Measurements from ENCODE around the gene PPARD.

The PPARD gene

DNA sequence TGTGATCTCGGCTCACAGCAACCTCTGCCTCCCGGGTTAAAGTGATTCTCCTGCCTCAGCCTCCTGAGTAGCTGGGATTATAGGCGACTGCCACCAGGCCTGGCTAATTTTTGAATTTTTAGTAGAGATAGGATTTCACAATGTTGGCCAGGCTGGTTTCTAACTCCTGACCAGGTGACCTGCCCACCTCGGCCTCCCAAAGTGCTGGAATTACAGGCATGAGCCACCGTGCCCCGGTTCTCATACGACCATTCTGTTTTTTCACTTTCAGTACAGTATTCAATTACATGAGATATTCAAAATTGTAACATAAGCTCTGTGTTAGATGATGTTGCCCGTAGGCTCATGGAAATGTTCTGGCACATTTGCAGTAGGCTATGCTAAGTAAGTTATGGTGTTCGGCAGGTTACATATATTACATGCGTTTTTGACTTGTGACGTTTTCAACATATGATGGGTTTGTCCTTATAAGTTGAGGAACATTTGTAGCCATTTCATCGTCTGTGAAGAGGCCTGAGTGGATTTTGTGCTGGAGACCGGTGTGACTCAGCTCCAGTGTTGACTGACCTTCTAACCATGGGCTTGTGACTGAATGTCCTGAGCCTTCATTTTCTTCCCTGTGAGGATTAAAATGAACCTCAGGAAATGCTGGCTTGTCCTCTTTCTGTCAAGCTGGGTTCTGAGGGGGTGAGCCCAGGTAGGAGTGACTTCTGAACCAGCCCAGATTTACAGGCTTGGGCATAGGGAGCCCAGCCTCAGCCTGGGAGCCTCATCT, 12.2 kb downstream of the PPARD start:
- Mint-ChIP-seq H3K36me3 (ENCODE audit: low read depth) (peaks cover 100% of the 10 kb centered on the region), H3K27ac (no peak overlapping the region), H3K4me3 (no peak overlapping the region), H3K4me1 (ENCODE audit: low read depth) (peaks cover 70% of the 10 kb centered on the region), H3K9me3 (no peaks in the 10 kb centered on the region), H3K27me3 (no peaks in the 10 kb centered on the region)
- intact Hi-C loops (cut with micrococcal nuclease): loop anchor here (5.0 kb wide), 1 partner anchor 38 kb away; no protein-coding TSS in a partner anchor

DNA sequence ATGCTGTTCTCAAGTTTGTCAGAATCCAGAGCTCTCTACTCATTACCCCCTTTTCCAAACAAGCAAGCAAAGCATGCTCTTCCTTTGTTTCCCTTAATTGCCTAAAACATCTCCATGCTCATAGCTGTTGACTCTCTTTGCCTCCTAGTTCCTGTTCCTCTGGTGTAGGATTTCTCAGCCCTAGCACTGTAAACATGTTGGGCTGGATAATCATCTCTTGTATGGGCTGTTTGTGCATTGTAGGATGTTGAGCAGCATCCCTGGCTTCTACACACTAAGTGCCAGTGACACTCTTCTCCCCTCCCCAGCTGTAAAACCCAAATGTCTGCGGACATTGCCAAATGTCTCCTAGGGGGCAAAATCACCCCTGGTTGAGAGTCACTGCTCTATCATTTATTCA, 14.0 kb downstream of the PPARD start:
- Mint-ChIP-seq H3K4me1 (ENCODE audit: low read depth) (peaks cover 78% of the 10 kb centered on the region), H3K36me3 (ENCODE audit: low read depth) (peaks cover 94% of the 10 kb centered on the region), H3K9me3 (no peaks in the 10 kb centered on the region), H3K4me3 (no peak overlapping the region), H3K27ac (no peak overlapping the region), H3K27me3 (no peaks in the 10 kb centered on the region)
- intact Hi-C loops (cut with micrococcal nuclease): loop anchor here (5.0 kb wide), 1 partner anchor 36 kb away; no protein-coding TSS in a partner anchor

DNA sequence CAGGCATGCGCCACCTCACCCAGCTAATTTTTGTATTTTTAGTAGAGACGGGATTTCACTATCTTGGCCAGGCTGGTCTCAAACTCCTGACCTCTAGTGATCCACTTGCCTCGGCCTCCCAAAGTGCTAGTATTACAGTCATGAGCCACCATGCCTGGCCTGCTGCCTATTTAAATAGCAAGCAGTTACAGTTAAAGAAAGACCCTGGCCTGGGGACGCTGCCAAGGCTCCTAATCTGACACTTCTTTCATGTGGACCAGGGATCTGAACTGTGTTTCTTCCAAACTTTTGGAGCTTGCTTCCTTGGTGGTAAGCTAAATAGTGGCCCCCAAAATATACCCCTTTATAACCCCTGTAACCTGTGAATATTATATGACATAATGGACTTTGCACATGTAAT, 15.3 kb downstream of the PPARD start:
- peaks cover 87% of the 10 kb centered on the region for H3K4me1 Mint-ChIP-seq (ENCODE audit: low read depth)
- intact Hi-C loops (cut with micrococcal nuclease): loop anchor here (5.0 kb wide), 1 partner anchor 35 kb away; no protein-coding TSS in a partner anchor

DNA sequence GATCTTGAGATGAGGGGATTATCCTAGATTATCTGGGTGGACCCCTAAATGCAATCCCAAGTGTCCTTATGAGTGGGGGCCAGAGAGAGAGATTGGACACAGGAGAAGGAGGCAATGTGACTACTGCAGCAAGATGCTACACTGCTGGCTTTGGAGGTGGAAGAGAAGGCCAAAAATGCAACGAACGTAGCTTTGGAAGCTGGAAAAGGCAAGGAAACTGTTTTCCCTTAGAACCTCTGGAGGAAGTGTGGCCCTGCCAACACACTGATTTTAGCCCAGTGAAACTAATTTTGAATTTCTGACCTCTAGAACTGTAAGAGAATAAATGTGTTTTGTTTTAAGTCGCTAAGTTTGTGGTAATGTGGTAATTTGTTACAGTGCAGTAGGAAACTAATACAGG, 15.7 kb downstream of the PPARD start:
- Mint-ChIP-seq H3K36me3 (ENCODE audit: low read depth) (peaks cover 93% of the 10 kb centered on the region), H3K4me3 (no peak overlapping the region), H3K4me1 (ENCODE audit: low read depth) (peaks cover 87% of the 10 kb centered on the region), H3K27ac (no peak overlapping the region), H3K9me3 (no peaks in the 10 kb centered on the region), H3K27me3 (no peaks in the 10 kb centered on the region)
- intact Hi-C loops (cut with micrococcal nuclease): loop anchor here (5.0 kb wide), 1 partner anchor 34 kb away; no protein-coding TSS in a partner anchor

More for the DNA sequence above, 15.3 kb downstream of the PPARD start:
- Mint-ChIP-seq H3K27me3 (no peaks in the 10 kb centered on the region), H3K9me3 (no peaks in the 10 kb centered on the region), H3K4me3 (no peak overlapping the region), H3K36me3 (ENCODE audit: low read depth) (peaks cover 94% of the 10 kb centered on the region), H3K27ac (no peak overlapping the region)

DNA sequence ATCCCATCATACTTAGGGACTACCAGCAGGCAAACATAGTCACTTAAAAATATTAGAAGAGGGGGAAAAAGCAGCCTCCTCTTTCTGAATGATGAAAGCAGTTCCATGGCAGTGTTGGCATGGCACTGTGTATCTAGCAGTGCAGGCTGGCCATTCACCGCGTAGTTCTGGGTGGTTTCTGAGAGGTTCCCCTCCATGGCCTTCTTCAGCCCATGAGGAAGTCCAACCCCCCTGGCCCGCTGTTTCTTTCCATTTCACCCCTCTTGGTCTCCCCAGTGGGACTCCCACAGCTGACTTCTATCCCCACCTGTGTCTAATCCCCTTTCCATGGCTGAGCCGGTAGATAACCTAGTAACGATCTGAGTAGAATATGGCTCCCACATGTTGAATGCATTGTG, 17.0 kb downstream of the PPARD start:
- peaks cover 86% of the 10 kb centered on the region for H3K36me3 Mint-ChIP-seq (ENCODE audit: low read depth)
- peaks cover 93% of the 10 kb centered on the region for H3K4me1 Mint-ChIP-seq (ENCODE audit: low read depth)
- H3K27me3 Mint-ChIP-seq: no peaks in the 10 kb centered on the region
- no peak overlapping the region for H3K4me3 Mint-ChIP-seq
- no peaks in the 10 kb centered on the region for H3K9me3 Mint-ChIP-seq
- intact Hi-C loops (cut with micrococcal nuclease): loop anchor here (5.0 kb wide), 1 partner anchor 33 kb away; no protein-coding TSS in a partner anchor
- peak overlapping the region; percentile 72 for H3K27ac Mint-ChIP-seq

DNA sequence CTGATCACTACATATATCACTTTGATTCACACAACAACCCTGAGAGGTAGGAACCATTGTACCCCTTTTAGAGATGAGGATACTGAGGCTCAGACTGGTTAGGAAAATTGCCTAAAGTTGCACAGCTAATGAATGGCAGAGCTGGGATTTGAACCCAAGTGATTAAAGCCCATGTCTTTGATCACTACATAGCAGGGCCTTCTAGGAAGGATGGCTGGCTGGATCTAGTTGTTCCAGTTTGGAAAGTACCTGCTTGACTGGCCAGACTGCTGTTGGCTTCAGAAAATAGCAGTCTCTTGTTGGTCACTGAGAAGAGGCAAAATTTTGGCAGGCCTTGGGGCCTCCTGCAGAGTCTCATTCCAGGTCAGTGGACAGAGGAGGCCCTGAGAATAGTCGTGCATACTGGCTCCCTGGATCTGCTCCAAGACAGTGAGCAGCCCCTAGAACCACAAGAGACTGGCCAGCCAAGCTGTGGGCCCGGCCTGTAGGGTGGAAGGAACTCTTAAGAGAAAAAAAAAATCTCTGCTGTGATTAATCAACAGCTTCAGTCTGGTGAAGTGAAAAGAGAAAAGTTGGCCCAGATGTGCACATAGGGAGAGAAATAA, 17.5 kb downstream of the PPARD start:
- H3K9me3 Mint-ChIP-seq: no peaks in the 10 kb centered on the region
- H3K27ac Mint-ChIP-seq: peak overlapping the region; percentile 72
- H3K27me3 Mint-ChIP-seq: no peaks in the 10 kb centered on the region
- peaks cover 97% of the 10 kb centered on the region for H3K4me1 Mint-ChIP-seq (ENCODE audit: low read depth)
- intact Hi-C loops (cut with micrococcal nuclease): loop anchor here (5.0 kb wide), 1 partner anchor 32 kb away; no protein-coding TSS in a partner anchor
- no peak overlapping the region for H3K4me3 Mint-ChIP-seq
- peaks cover 86% of the 10 kb centered on the region for H3K36me3 Mint-ChIP-seq (ENCODE audit: low read depth)

DNA sequence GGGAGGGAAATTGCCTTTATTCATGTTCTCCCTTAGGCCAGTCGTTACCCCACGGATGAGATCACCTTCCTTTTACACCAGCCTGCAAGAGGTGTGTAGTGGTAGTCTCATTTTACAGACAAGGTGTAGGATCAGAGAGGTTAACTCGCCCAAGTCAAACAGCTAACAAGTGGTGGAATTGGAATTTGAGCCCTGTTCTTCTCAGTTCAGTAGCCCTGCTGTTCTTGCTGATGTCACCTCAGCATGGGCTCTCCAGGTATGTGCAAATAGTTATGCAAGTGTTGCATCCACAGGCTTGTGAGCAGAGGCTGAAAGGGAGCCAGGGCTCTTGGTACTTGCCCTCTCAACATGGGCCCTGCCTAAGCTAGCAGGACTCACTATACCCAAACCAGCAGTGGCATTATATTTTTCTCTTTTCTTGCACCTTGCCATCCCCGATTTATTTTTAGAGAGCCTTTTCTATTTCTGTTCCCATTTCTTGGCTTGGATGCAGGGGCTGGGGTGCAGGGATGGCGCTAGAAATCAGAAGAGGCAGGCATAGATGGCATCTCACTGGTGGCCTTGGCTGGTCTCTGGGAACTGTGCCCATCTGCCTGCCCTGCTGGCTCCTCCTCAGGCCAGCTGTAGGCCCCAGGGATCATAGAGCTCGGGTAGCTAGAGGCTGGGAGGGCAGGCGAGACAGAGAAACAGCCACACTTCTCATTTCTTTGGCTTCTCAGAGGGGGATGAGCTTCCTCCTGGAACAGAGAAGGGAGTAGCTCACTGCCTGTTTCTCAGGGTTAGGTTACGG, 18.2 kb downstream of the PPARD start:
- H3K4me3 Mint-ChIP-seq: no peak overlapping the region
- intact Hi-C loops (cut with micrococcal nuclease): no loop called here
- no peaks in the 10 kb centered on the region for H3K9me3 Mint-ChIP-seq
- H3K4me1 Mint-ChIP-seq (ENCODE audit: low read depth): peaks cover 99% of the 10 kb centered on the region
- H3K36me3 Mint-ChIP-seq (ENCODE audit: low read depth): peaks cover 86% of the 10 kb centered on the region
- H3K27ac Mint-ChIP-seq: peak overlapping the region; percentile 72
- no peaks in the 10 kb centered on the region for H3K27me3 Mint-ChIP-seq

DNA sequence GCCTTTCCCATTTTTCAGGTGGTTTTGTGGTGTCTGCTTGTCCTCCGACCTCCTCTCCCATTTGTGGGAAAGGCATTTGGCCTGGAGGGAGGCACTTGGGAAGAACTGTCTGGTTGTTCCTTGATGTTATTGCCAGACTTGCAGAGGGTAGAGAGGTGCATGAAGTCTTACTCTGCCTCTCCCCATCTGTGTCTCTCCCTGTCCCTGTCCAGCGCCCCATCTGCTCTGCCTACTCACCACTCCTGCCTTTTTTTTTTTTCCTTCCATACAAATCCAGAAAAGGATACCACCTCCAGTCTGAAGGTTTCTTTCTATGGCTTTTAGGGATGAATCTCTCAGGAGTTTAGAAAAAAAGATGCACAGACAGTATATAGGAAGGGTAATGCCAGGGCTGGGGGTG, 19.8 kb downstream of the PPARD start:
- Mint-ChIP-seq H3K4me1 (ENCODE audit: low read depth) (peaks cover 99% of the 10 kb centered on the region), H3K27me3 (no peaks in the 10 kb centered on the region), H3K9me3 (no peaks in the 10 kb centered on the region), H3K4me3 (no peak overlapping the region), H3K27ac (peak overlapping the region; percentile 85), H3K36me3 (ENCODE audit: low read depth) (peaks cover 85% of the 10 kb centered on the region)
- intact Hi-C loops (cut with micrococcal nuclease): no loop called here

DNA sequence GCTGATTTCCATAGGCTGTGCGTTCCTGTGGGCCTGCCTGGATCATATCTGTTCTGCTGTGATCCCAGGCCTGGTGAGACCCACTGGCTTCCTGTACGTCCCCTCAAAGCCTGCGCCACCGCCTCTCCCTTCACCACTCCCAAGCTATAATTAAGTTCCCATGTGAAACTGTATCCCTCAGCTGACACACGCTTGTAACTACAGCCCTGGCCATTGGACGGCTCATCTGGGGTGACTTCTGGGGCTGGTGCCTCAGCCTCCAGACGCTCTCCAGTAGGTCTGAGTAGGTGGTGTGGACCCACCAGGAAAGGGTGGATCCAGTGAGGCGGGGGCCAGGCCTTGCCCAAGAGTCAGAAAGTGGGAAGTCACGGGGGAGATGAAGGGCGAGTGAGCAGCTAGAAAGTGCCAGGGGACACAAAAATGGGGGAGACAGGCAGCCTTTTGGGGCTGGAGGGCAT, 21.0 kb downstream of the PPARD start:
- Mint-ChIP-seq H3K27me3 (no peaks in the 10 kb centered on the region), H3K9me3 (no peaks in the 10 kb centered on the region), H3K27ac (peak overlapping the region; percentile 85), H3K36me3 (ENCODE audit: low read depth) (peaks cover 80% of the 10 kb centered on the region), H3K4me1 (ENCODE audit: low read depth) (peaks cover 99% of the 10 kb centered on the region), H3K4me3 (peak overlapping the region; percentile 62)
- intact Hi-C loops (cut with micrococcal nuclease): no loop called here

DNA sequence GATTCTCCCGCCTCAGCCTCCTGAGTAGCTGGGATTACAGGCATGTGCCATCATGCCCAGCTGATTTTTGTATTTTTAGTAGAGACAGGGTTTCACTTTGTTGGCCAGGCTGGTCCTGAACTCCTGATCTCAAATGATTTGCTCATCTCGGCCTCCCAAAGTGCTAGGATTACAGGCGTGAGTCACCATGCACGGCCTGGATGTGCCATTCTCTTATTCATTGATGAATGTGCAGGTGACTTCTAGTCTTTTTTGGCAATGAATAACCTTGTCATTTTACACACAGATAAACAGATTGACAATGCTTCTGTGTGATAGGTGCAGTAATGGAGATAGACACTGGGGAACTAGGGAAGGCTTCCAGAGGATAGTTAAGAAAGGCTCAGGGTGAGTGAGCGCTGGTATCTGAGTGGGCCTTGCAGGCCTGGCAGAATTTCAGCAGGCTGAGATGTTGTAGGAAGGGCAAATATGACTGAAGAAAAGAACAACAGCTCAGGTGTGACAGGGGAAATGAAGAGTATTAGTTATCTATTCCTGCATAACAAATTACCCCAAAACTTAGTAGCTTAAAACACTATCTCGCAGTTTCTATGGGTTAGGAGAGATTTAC, 23.3 kb downstream of the PPARD start:
- Mint-ChIP-seq H3K4me1 (ENCODE audit: low read depth) (peaks cover 99% of the 10 kb centered on the region), H3K4me3 (no peak overlapping the region), H3K9me3 (no peaks in the 10 kb centered on the region), H3K27me3 (no peaks in the 10 kb centered on the region), H3K27ac (peak overlapping the region; percentile 85), H3K36me3 (ENCODE audit: low read depth) (peaks cover 60% of the 10 kb centered on the region)
- intact Hi-C loops (cut with micrococcal nuclease): no loop called here

DNA sequence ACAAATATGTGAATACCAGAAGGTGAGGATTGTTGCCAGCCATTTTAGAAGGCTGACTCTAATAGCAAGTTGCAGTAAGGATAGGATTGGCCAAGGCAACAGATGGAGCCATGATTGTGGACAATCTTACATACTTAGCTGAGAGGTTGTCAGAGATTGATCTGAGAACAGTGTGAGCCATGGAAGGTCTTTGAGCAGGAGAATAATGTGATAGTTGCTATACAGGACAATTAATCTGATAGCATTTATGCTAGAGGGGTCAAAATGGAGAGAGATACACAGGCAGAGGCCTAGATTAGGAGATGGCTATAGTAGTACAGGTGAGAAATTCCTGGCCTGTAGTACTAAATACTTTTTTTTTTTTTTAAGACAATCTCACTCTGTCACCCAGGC, 23.8 kb downstream of the PPARD start:
- Mint-ChIP-seq H3K27me3 (no peaks in the 10 kb centered on the region), H3K36me3 (ENCODE audit: low read depth) (peaks cover 57% of the 10 kb centered on the region), H3K4me1 (ENCODE audit: low read depth) (peaks cover 99% of the 10 kb centered on the region), H3K27ac (no peak overlapping the region), H3K4me3 (no peak overlapping the region), H3K9me3 (no peaks in the 10 kb centered on the region)
- intact Hi-C loops (cut with micrococcal nuclease): no loop called here

DNA sequence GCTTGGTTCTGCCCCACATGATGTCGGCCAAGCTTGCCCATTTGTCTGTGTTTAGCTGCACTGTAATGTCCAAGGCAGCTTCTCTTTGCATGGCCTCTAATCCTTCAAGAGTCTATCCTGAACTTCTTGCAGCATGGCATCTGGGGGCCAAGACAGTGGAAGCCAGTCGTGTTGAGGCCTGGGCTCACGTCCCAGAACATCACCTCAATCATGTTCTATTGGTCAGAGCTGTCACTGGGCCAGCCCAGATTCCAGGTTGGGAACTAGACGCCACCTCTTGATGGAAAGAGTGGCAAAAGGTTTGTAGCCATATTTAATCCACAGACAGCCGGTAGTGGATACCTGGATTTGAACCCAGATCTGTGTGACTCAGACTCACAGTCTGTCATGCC, 25.3 kb downstream of the PPARD start:
- Mint-ChIP-seq H3K27ac (peak overlapping the region; percentile 79), H3K27me3 (no peaks in the 10 kb centered on the region), H3K9me3 (no peaks in the 10 kb centered on the region), H3K36me3 (ENCODE audit: low read depth) (peaks cover 43% of the 10 kb centered on the region), H3K4me3 (no peak overlapping the region), H3K4me1 (ENCODE audit: low read depth) (peaks cover 98% of the 10 kb centered on the region)
- intact Hi-C loops (cut with micrococcal nuclease): no loop called here

DNA sequence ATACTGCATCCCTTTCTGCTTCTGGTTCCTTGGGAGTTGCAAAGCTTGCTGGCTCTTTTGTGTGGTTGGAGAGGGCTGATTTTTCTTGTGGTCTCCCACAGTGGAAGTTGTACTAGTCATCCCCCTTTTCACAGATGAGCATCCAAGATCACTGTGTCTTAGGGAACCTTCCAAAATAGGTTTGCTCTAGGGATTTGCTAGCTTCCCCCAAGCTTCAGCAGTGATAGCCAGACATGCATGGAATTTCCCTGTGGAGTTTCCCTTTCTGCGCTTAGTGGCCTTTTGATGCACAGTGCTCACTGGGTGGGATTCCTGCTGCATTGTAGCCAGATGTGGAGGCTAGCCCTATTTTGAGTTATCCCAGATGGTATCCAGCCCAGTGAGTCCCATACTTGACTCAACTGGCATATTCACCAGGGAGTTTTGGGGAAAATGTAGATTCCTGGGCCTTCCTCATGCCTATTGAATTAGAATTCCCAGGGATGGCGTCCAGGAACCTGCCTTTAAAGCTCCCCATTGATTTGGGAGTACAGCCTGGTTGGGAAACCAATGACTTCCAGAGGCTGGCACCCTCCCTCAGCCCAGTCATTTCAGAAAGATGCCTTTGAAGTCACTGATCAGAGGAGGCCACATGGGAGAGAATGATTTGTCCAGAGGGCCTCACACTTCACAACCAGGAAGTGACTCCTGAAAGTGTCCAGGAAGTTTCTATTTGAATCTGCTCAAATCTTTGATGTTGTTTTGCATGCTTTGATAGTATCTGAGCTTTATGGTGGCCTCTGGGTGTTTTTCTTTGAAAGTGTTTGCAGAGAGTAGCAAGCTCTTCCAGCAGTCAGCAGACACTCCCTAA, 25.9 kb downstream of the PPARD start:
- Mint-ChIP-seq H3K4me3 (no peak overlapping the region), H3K27ac (peak overlapping the region; percentile 79)
- intact Hi-C loops (cut with micrococcal nuclease): no loop called here

More for the DNA sequence above, 25.9 kb downstream of the PPARD start:
- Mint-ChIP-seq H3K36me3 (ENCODE audit: low read depth) (peaks cover 43% of the 10 kb centered on the region), H3K9me3 (no peaks in the 10 kb centered on the region), H3K4me1 (ENCODE audit: low read depth) (peaks cover 93% of the 10 kb centered on the region), H3K27me3 (no peaks in the 10 kb centered on the region)

All from dendritic cell treated with granulocyte-macrophage colony-stimulating factor and Interleukin-4, amounts not matched to agents 40 ng/mL and 50 ng/mL, for 4 days (primary cell).